Kidney (tissue), 14 donors: ENCODE data around the gene TXNL4A. TPM values are rescaled to one million over a fixed set of nuclear protein-coding genes. Genes with fewer than 3 reads are reported as not detected.

Experiments used
- DNase-seq, 5 donors: peaks; one replicate each; pipeline ENCODE4 v3.0.0-alpha.2; 2013 to 2020
- FAIRE-seq: peaks from 2 replicates; lab custom pipeline; 2012; peaks lifted over from hg19 to GRCh38; lab: Jason Lieb, UNC
- H3K27ac ChIP-seq, 2 donors: one replicate each; pipeline ENCODE4 v1.7.0; 2013; ENCODE audit warnings: low read depth in 2 of 2, low read length in 2 of 2, inconsistent platforms in 1 of 2
- H3K27me3 ChIP-seq: one replicate; pipeline ENCODE4 v1.7.1; 2013; ENCODE audit warnings: low read length, inconsistent platforms; ENCODE audit not compliant: control insufficient read depth, insufficient read depth
- H3K36me3 ChIP-seq, 3 donors: one replicate each; pipeline versions ENCODE4 v1.7.0 to v1.7.1; 2013; ENCODE audit warnings: low read length in 3 of 3, control low read depth in 1 of 3, inconsistent platforms in 1 of 3; ENCODE audit not compliant: insufficient read depth in 3 of 3, control insufficient read depth in 2 of 3
- H3K4me1 ChIP-seq, 3 donors: one replicate each; pipeline versions ENCODE4 v1.7.0 to v1.7.1; 2013; ENCODE audit warnings: low read length in 3 of 3, inconsistent platforms in 1 of 3, low read depth in 1 of 3; ENCODE audit not compliant: control insufficient read depth in 2 of 3, insufficient read depth in 2 of 3
- H3K4me3 ChIP-seq, 3 donors: one replicate each; pipeline versions ENCODE4 v1.7.0 to v1.8.1; 2013; ENCODE audit warnings: low read length in 3 of 3, control low read depth in 1 of 3, inconsistent platforms in 1 of 3
- H3K9ac ChIP-seq, 3 donors: one replicate each; pipeline versions ENCODE4 v1.7.0 to v1.7.1; 2013; ENCODE audit warnings: low read length in 3 of 3, control low read depth in 1 of 3, inconsistent platforms in 1 of 3
- H3K9me3 ChIP-seq, 3 donors: one replicate each; pipeline versions ENCODE4 v1.7.0 to v1.7.1; 2013; ENCODE audit warnings: low read length in 3 of 3, control low read depth in 1 of 3, inconsistent platforms in 1 of 3; ENCODE audit not compliant: control insufficient read depth in 2 of 3, insufficient read depth in 1 of 3
- intact Hi-C: fragments of 100-400 bp; cut with DNase I; formaldehyde crosslinking; loops from one replicate; pipeline ENCODE4 v1.11.1; 2022
- polyA plus RNA-seq: library from polyadenylated mRNA; stranded (reverse); fragments of 350-450 nt; fragmentation: Illumina TruSeq; extraction: RNeasy Lipid Tissue Mini Kit (QIAGEN cat#74804); gene quantifications from one replicate; pipeline ENCODE4 v1.2.3, GENCODE V29; 2014; ENCODE audit warnings: low read depth, low replicate concordance; ENCODE audit not compliant: insufficient read depth
- total RNA-seq: library from RNA; stranded (reverse); fragmentation: NEBNext Ultra II Directional; extraction: Animal tissue kit (Norgen Biotek cat#: 25700); gene quantifications from one replicate; pipeline ENCODE4 v1.2.1, GENCODE V29; 2021
- TF ChIP-seq, protein P1 (sequence below): IDR thresholded peaks from 3 replicates; pipeline ENCODE4 v1.5.1; 2012; ENCODE audit warnings: mild to moderate bottlenecking, moderate library complexity, borderline replicate concordance; ENCODE audit not compliant: insufficient read depth; ENCODE audit errors: extremely low read depth
- donor health status: control.
- donor health status: control.
- donor health status: control.
- donor health status: control.
- donor health status: control.
- donor health status: DM: yes; HTN: yes; CAD: no.
- donor health status: Normal renal cell carcinoma (clear cell type).

Gene TXNL4A
- total and polyA plus RNA-seq, 2 donors from 2014 or later, result 76.7 to 178 TPM

DNA sequence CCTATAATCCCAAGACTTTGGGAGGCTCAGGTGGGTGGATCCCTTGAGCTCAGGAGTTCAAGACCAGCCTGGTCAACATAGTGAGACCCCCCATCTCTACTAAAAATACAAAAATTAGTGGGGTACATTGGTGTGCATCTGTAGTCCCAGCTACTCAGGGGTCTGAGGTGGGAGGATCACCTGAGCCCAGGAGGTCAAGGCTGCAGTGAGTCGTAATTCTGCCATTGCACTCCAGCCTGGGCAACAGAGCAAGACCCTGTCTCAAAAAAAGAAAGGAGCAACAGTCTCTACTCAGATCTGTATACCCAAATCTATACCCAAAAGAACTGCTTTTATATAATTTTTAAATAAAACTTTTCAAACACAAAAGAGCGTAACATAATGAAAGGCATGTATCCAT, 29.4 kb downstream of the TXNL4A start:
- Histone ChIP-seq H3K4me3 (no peak overlapping the region), H3K27me3 (no peaks in the 10 kb centered on the region), H3K4me1 (peaks cover 0 to 5% (median 4%) of the 10 kb centered on the region in 3 donors), H3K9me3 (no peaks in the 10 kb centered on the region), H3K9ac (no peak overlapping the region), H3K27ac (no peak overlapping the region), H3K36me3 (no peaks in the 10 kb centered on the region)
- FAIRE-seq (no peak), DNase-seq (no peak)
- TF ChIP-seq, protein P1, sequence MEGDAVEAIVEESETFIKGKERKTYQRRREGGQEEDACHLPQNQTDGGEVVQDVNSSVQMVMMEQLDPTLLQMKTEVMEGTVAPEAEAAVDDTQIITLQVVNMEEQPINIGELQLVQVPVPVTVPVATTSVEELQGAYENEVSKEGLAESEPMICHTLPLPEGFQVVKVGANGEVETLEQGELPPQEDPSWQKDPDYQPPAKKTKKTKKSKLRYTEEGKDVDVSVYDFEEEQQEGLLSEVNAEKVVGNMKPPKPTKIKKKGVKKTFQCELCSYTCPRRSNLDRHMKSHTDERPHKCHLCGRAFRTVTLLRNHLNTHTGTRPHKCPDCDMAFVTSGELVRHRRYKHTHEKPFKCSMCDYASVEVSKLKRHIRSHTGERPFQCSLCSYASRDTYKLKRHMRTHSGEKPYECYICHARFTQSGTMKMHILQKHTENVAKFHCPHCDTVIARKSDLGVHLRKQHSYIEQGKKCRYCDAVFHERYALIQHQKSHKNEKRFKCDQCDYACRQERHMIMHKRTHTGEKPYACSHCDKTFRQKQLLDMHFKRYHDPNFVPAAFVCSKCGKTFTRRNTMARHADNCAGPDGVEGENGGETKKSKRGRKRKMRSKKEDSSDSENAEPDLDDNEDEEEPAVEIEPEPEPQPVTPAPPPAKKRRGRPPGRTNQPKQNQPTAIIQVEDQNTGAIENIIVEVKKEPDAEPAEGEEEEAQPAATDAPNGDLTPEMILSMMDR, result no peak
- intact Hi-C loops, result no loop called here

DNA sequence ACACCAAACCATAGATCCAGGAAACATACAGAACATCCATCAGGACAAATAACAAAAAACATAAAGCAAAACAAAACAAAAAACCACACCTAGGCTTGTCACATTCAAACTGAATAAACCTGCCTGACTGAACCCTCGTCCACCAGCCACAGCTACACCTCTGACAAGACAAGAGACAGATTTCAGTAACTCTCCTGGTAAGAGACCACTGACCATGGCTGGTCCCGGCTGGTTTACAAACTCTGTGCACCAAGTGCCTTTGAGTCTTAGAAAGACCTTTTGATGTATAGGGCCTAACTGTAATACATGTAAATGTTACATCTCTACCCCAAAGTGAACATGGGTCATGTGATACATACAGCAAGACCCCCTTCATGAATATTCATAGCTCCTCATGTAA, 32.1 kb downstream of the TXNL4A start:
- TF ChIP-seq, protein P1, result no peak
- no peak for DNase-seq

DNA sequence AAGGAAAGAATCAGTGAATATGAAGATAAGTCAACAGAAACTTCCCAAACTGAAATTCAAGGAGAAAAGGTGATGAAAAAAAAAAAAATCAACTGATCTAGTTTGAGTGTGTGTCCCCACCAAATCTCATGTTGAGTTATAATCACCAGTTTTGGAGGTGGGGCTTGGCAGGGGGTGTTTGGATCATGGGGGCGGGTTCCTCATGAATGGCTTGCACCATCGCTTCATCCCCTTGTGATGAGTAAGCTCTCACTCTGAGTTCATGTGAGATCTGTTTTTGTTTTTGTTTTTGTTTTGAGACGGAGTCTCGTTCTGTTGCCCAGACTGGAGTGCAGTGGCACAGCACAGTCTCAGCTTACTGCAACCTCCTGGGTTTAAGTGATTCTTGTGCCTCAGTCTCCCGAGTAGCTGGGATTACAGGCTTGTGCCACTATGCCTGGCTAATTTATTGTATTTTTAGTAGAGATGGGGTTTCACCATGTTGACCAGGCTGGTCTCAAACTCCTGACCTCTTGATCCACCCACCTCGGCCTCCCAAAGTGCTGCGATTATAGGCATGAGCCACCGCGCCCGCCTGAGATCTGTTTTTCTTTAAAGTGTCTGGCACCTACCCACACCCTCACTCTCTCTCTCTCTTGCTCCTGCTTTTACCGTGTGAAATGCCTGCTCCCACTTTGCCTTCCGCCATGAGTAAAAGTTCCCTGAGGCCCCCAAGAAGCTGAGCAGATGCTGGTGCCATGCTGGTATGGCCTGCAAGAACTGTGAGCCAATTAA, 32.9 kb downstream of the TXNL4A start:
- FAIRE-seq (no peak), DNase-seq (no peak)
- TF ChIP-seq, protein P1, result no peak
- Histone ChIP-seq H3K27ac (no peak overlapping the region), H3K36me3 (no peaks in the 10 kb centered on the region), H3K9ac (no peak overlapping the region), H3K4me3 (no peak overlapping the region), H3K27me3 (no peaks in the 10 kb centered on the region), H3K9me3 (no peaks in the 10 kb centered on the region), H3K4me1 (peaks cover 0 to 5% (median 4%) of the 10 kb centered on the region in 3 donors)
- intact Hi-C loops, result no loop called here

More for the DNA sequence above, 32.1 kb downstream of the TXNL4A start:
- H3K36me3 ChIP-seq, result no peaks in the 10 kb centered on the region
- H3K9me3 ChIP-seq, result no peaks in the 10 kb centered on the region
- H3K4me1 ChIP-seq, result peaks cover 0 to 5% (median 2%) of the 10 kb centered on the region in 3 donors
- no peaks in the 10 kb centered on the region for H3K27me3 ChIP-seq
- FAIRE-seq, result no peak
- intact Hi-C loops, result no loop called here
- H3K9ac ChIP-seq, result no peak overlapping the region
- H3K4me3 ChIP-seq, result no peak overlapping the region
- H3K27ac ChIP-seq, result no peak overlapping the region
